ENCODE results near the gene GRB10. TPM values are rescaled to one million over a fixed set of nuclear protein-coding genes. Genes with fewer than 3 reads are reported as not detected.

GRB10 gene
- total and polyA plus RNA-seq, 2 of the 8 experiments (the other 6 are each of a cell fraction or from before 2014, with no cell fraction given) = 35.7 to 97.0 TPM

- Histone ChIP-seq H2AFZ (ENCODE audit: low read length) (no peak overlapping the region), H3K27me3 (replicated peaks in 1 of 4; ENCODE audit: control insufficient read depth in 3 of 4, extremely low read depth in 1 of 4, insufficient read depth in 3 of 4, low read length in 3 of 4) (no peaks in the 10 kb centered on the region), H3K4me1 (replicated peaks in 1 of 4; ENCODE audit: control insufficient read depth in 3 of 4, insufficient read depth in 4 of 4, low read length in 3 of 4) (no peaks in the 10 kb centered on the region), H2BK15ac (ENCODE audit: low read length) (no peak overlapping the region), H3K23me2 (ENCODE audit: low read depth, low read length) (no peaks in the 10 kb centered on the region), H3K79me1 (ENCODE audit: low read depth, low read length) (peaks cover 8% of the 10 kb centered on the region; the same call in 1 of the 2 replicates), H3K14ac (ENCODE audit: insufficient read length) (no peak overlapping the region), H3K9ac (replicated peaks in 1 of 4; ENCODE audit: extremely low read depth in 1 of 4, low read depth in 3 of 4, low read length in 3 of 4) (no peak overlapping the region), H3K79me2 (ENCODE audit: control insufficient read depth in 1 of 2, insufficient read depth in 2 of 2, low read length in 2 of 2) (peaks cover 0 to 38% of the 10 kb centered on the region in 2 experiments; a peak in 2 of 4 replicates), H3K9me3 (ENCODE audit: insufficient read depth in 2 of 2, low read depth in 1 of 2, low read length in 1 of 2) (no peaks in the 10 kb centered on the region), H2BK12ac (ENCODE audit: low read depth, low read length) (no peak overlapping the region), H3K4ac (replicated peaks; ENCODE audit: insufficient read length, low read depth, low read length) (no peak overlapping the region), H3K4me2 (ENCODE audit: insufficient read depth in 1 of 2, low read depth in 2 of 2, low read length in 2 of 2) (no peak overlapping the region), H3K18ac (ENCODE audit: extremely low read depth, low read length) (no peak overlapping the region), H4K8ac (ENCODE audit: extremely low read depth, insufficient read depth, low read length) (no peak overlapping the region), H3K56ac (replicated peaks; ENCODE audit: insufficient read length, low read depth, low read length) (no peak overlapping the region), H3K23ac (ENCODE audit: insufficient read length) (no peak overlapping the region), H3K4me3 (ENCODE audit: extremely low read depth in 1 of 4, insufficient read depth in 2 of 4, low read depth in 3 of 4, low read length in 4 of 4) (no peak overlapping the region), H4K91ac (replicated peaks; ENCODE audit: insufficient read length, low read length) (no peak overlapping the region), H3K27ac (ENCODE audit: low read depth, low read length) (no peak overlapping the region), H4K5ac (ENCODE audit: insufficient read length, low read depth, low read length) (no peak overlapping the region), H2BK120ac (replicated peaks; ENCODE audit: low read depth, low read length) (no peak overlapping the region), H4K20me1 (replicated peaks in 1 of 2; ENCODE audit: control insufficient read depth in 1 of 2, insufficient read depth in 2 of 2, low read length in 2 of 2) (peaks cover 5 to 6% of the 10 kb centered on the region in 2 experiments), H3K36me3 (ENCODE audit: control insufficient read depth in 2 of 4, insufficient read depth in 4 of 4, low read length in 3 of 4) (peaks cover 0 to 16% (median 9%) of the 10 kb centered on the region in 4 experiments; a peak in 3 of 8 replicates), H2BK5ac (ENCODE audit: low read depth, low read length) (peak overlapping the region; percentile 35; the same call in 1 of the 2 replicates), H2BK20ac (ENCODE audit: low read length) (no peak overlapping the region), H2AK5ac (ENCODE audit: low read depth, low read length) (no peak overlapping the region)
- ChIA-PET POLR2A (ENCODE audit: partially characterized antibody) (no interaction called here), CTCF (ENCODE audit: partially characterized antibody) (interaction anchor here (1.0 to 3.1 kb wide), 7 partner anchors 8 to 85 kb away, joined by 4 to 17 read pairs (median 4); no protein-coding TSS in a partner anchor)
- 90% methylated on average over 11 of the region's 11 CpGs; no CpG with 5 or more reads in 1 of the 2 experiments for WGBS, 2 experiments (ENCODE audit: extremely low coverage in 1 of 2, insufficient coverage in 1 of 2, insufficient read length in 1 of 2, insufficient replicate concordance in 2 of 2, low coverage in 1 of 2, low lambda C conversion rate in 2 of 2, missing lambda C conversion rate in 1 of 2)
- DNase-seq (ENCODE audit: low read depth in 1 of 2, low spot score in 2 of 2) (no peak), FAIRE-seq (no peak)
- no peak for TF ChIP-seq KDM5A (IDR thresholded peaks at IDR 0.05; ENCODE audit: low read length)
- TF ChIP-seq RNF2 (IDR thresholded peaks at IDR 0.05; ENCODE audit: borderline replicate concordance, low read depth, low read length, missing control alignments, poor library complexity, severe bottlenecking) = no peak
- TF ChIP-seq JUND (IDR thresholded peaks at IDR 0.05; ENCODE audit: low read length) = no peak
- no peak for TF ChIP-seq TCF12 (IDR thresholded peaks at IDR 0.05; ENCODE audit: low read depth, low read length)
- TF ChIP-seq KDM1A (IDR thresholded peaks at IDR 0.05; ENCODE audit: borderline replicate concordance, low read length) = no peak
- TF ChIP-seq TEAD4 (IDR thresholded peaks at IDR 0.05; ENCODE audit: low read depth, low read length) = no peak
These were observed 110.7 kb downstream of the GRB10 start for GRCh38 chr7:50672045-50672444.

All from H1 (cell line).